NCI-H446 (cell line): Measurements from ENCODE around the gene RNF217.

ENCODE experiments used
- DNase-seq, 2 experiments: peaks; one replicate each; lab custom pipeline; 2025; lab: John Stamatoyannopoulos, UW

RNF217 gene

GRCh38 chr6:124989136-124989983 is 27.1 kb downstream of the RNF217 start:
- no peak for DNase-seq

DNA sequence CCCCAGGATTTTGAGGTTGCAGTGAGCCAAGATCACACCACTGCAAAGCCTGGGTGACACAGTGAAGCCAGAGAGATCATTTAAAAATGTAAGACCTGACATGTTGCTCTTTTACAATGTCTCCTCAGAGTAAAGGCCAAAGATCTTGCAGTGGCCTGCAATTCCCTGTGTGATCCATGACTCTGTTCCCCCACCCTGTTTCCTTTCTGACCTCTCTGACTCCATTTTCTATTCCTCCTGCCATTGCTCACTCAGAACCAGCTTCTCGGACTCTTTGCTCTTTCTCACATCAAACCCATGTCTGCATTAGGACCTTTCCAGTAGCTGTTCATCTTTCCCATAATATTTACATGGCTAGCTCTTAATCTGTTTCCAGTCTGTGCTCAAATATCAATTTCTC is 28.8 kb downstream of the RNF217 start:
- no peak for DNase-seq

DNA sequence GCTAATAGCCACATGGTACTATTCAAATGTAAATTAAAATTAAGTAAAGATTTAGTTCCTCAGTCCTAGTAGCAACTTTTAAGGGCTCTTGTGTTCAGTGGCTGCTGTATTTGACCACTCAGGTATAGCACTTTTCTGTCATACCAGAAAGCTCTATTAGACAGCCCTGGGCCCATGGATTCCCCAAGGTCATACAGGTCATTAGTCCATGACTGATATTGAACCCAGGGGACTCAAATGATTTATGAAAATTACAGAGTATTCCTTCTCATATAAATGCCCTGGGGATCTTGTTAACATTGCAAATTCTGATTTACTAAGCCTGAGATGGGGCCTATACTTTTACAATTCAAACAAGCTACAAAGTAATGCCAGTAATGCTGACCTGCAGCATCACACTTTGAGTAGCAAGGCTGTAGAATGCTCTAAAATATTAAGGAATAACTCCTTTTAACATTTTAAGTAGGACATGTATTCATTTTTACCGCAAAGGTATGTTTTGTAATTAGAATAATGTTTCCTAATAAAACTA is 29.6 kb downstream of the RNF217 start:
- no peak for DNase-seq

DNA sequence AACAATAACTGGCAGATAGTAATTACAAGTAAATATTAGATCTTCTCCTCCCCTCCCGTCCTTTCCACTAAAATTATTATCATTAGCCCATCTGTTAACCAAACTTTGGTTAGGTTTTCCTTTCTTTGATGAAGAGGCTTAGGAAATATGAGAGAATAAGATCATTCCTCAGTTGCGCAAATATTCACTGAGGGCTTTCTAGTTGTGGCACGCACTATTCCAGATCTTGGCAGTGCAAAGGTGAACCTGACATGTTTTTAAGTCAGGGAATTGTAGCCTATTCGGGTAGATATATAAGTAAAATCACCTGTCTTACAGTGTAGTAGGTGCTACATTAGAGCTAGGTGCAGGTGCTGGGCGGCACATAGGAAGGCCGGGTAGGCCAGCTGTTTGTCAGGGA is 31.1 kb downstream of the RNF217 start:
- no peak for DNase-seq

DNA sequence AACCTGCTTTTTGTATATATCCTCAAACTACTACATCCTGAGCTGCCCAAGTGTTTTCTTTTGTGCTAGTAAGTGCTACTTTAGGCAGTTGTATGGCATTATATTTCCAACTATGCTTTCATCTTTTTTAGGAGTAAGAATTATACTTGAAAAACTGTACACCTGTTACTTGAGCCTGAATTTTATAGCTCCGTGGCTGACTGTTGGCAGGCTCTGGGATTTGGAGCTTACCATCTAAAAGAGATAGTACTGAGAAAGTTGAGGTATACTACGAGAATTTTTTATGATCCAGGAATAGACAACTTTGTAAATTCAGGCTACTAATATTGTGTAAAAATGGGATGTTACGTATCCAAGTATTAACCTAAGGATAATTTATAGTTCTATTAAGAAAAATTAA is 32.4 kb downstream of the RNF217 start:
- no peak for DNase-seq

DNA sequence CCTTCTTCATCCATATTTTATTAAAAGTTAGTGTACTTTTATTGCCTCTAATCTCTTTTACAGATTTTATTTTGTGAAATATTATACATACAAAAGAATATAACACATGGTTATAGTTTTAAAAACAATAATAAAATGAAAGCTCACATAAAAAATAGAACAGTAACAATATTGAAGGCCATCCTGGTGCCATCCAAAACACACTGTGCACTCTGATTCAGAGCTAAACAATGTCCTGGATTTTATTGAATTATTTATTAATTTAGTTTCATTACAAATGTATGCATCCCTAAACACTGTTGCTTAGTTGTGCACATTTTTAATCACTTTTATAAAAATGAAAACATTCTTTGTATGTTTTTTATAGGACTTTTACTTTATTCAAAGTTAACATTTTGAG is 32.9 kb downstream of the RNF217 start:
- no peak for DNase-seq

- no peak for DNase-seq
Measured at GRCh38 chr6:124995645-124996325, 33.5 kb downstream of the RNF217 start.

DNA sequence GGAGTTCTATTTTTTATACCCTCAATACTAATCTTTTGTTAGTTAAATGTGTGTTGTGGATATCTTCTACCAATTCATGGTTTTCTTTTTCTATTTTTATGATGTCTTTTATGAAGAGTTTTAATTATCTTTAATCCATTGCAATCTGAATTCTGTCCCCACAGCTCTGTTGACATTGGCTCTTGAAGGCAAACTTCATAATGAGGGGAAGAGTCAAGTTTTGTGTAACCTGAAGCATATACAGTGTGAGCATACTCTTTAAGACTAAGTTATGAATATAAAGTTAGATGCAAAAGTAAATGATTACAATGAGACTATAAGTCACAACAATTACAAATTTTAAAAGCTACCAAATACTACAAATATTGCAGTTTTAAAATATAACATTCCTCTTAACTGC is 34.2 kb downstream of the RNF217 start:
- DNase-seq = no peak

DNA sequence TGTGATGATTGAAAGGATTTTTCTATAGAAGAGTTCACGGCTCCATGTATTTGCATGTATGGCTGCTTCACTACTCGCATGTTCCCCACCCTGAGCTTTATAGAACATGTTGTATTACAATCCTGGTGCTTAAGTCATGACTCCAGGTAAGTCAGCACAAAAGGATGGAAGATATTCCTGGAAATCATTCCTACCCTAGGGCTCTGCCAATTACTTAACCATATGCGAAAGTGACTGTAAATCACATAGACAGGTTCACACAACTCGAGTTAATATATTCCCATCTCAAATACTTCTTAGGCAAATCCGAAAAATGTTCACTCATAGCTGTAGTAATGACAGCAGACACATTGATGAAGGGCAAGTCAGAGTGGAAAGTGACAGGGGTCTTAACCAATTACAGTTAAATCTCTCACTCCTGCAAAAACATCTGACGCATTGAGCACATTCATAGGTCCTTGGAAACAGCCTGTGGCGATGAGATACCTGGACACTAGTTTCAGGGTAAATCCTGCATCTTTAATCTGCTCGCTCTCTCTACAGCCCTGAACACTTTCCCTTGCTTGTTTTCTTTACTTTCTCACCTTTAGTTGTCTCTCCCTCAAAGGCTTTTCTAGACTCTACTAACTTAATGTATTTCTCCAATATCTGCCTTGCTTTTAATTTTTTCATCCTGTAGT is 35.1 kb downstream of the RNF217 start:
- DNase-seq = no peak

- no peak for DNase-seq
Measured at GRCh38 chr6:124999105-124999764, 37.0 kb downstream of the RNF217 start.

- no peak for DNase-seq
Measured at GRCh38 chr6:125001684-125002405, 39.6 kb downstream of the RNF217 start.

GRCh38 chr6:125002406-125002741 is 40.1 kb downstream of the RNF217 start:
- no peak for DNase-seq

DNA sequence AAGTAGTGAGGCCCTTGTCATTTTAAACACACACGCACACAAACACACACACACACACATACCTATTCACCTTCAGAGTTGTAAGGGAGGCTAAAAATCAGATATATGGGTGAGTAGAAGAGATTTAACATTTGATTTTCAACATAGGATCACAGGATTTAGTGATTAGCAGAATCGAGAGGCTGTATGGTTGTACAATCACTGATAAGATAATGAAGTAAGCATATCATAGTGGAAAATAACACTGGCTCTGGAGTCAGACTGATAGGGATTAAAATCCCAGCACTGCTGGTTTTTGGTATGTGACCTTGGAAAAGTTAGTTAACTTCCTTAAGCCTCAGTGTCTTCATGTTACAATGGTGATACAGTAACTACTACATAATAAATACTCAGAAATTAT is 40.8 kb downstream of the RNF217 start:
- DNase-seq = no peak

- DNase-seq = no peak
Measured at GRCh38 chr6:125004198-125004597, 42.0 kb downstream of the RNF217 start.

DNA sequence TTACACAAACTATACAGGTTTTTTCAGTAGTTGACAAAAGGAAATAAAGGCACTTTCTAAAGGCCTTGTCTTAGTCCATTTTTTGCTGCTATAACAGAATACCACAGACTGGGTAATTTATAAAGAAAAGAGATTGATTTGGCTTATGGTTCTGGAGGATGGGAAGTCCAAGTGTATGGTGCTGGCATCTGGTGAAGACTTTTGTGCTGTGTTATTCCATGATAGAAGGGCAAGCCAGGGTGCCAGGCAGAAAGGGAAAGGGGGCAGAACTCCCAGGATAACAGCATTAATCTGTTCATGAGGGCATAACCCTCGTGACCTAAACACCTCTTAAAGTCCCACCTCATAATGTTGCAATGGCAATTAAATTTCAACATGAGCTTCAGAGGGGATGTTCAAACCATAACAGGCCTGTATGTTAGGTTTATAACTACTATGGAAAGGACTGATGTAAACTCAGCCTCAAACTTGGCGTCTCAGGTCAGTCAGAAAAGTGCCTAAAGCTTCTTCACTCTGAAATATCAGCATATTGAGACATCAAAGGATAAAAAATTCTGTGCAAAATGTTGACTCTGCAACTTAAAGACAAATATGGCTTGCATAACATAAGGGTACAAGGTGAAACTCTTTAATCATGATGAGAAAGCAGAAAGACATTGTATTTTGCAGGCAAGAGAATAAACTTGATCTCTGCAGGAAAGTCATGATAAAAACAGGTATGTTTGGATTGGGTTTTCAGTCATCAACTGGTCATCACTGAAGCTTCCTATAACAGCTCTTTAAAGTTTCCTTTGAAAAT is 42.8 kb downstream of the RNF217 start:
- DNase-seq = no peak

DNA sequence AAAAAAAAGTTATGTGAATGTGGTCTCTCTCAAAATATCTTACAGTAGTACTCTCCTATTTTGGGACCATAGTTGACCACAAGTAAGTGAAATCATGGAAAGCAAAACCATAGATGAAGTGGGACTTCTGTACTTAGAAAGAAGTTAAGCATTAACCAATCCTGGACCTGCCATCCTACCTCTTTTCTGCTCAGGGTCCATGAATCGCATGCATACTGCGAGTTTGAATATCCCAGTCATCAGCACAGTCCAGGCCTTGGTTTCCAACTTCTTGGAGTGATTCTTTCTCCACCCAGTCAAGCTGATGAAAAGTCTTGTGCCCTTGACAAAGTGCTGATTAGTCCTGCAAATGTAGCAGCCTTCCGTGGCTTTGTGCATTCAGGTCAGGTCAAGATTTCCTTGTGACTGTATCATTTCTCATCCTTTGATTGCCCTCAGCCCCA is 46.0 kb downstream of the RNF217 start:
- DNase-seq = no peak

GRCh38 chr6:125008957-125009356 is 46.7 kb downstream of the RNF217 start:
- DNase-seq = no peak

DNA sequence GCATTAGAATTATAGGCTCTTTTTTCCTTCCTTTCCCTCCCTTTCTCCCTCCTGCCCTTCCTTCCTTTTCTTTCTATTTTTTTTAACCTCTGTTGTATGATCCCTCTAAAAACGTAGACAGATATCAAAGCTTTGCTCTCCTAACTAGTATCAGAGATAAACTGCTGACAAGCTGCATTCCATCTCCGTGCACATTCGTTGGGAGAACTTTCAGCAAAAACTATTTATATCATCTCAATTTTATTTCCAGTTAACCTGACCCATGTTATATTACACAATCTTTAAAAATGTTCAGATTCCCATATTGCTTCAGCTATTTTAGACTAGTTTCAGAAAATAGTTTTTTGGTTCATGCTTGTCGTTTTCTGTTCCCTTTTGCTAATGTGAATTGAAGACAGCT is 47.3 kb downstream of the RNF217 start:
- DNase-seq = no peak

DNA sequence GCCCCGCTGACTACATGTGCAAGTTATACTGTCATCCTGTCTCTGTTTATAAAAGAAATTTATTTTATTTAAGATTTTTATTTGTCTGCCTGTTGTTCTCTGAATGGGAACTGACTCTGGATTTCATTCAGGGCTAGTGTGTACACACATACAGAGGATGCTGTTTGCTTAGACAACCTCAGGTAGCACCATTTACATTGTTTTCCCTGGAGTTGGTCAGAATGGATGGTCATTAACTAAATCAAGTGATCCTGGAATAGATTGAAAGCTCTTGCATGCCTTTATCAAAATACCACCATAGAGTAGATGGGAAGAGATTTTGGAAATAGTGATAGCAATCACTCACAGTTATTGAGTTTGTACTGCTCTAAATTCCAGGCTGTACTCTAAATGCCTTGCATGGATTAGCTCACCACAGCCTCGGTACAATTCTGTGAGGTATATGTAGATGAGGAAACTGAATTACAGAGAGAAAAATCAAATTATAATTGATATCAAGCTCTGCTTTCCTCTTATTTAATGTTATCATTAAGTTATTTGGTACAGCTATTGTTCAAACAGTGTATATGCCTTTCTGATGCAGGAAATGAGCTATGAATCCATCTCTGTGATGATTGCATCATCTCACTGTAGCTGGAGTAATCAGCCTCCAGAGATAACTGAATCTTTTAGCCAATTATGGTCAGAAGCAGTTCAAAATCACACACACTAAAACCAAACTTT is 51.9 kb downstream of the RNF217 start:
- DNase-seq = no peak

GRCh38 chr6:125014661-125014957 is 52.4 kb downstream of the RNF217 start:
- DNase-seq = no peak
